GM21619 (cell line): Measurements from ENCODE around the gene IQSEC3.

ENCODE experiments used
- ATAC-seq: cut with Tn5 transposase; IDR thresholded peaks from one replicate; pipeline ENCODE4 v1.9.1; 2021; ENCODE audit not compliant: unreplicated experiment

The IQSEC3 gene

DNA sequence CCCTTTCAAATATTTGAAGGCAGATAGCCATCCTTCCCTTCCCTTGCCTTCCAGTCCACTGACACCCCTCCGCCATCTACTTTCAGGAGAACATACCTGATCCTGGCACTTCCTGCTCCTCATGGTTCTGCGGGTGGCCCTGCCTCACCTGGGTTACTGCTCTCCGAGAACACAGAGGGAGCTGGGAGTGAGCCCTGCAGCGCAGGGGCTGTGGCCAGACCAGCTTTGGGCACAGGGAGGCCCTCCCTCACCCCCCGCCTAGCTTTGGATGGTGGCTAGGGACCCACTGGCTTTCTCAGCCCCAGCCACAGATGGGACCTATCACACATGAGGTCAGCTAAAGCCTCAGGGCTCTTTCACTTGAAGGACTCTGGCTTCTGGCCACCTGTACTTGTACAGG is 12.4 kb downstream of the IQSEC3 start:
- no peak for ATAC-seq

DNA sequence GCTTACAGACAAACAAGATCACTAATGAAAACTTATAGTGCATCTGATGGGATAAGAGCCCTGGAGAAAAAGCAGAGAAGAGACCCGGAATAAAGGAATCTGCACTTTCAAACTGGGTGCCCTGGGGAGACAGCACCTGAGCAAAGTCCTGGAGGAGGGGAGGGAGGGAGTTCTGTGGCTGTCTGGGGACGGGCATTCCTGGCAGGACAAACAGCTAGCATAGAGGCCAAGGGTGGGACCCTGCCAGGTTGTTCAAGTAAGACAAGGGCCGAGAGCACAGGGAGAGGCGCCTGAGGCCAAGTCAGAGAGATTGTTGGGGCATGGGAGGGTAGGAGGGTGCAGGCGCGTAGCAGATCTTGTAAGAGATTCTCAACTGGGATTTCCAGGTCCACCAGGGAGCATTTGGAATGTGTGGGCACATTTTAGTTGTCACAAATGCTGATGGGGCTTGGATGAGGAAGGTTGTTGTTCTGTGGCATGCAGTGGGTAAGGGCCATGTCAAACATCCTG is 14.2 kb downstream of the IQSEC3 start:
- no peak for ATAC-seq

DNA sequence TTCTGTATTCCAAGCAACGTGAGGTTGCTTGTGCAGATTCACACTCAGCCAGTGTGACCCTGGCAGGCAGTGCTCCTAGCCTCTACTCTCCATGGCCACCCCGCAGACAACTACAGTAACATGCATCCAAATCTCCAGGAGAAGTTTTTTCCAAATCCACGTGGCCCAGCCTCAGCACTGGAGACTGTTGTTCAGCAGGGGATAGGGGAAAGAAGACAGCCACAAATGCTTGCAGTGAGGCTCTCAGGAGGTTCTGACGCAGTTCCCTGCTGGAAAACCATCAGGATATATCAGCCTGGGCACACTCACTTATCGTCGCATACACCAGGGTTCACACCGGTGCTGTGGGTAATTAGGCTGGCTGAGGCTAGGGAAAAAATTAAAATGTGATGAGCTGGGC is 16.2 kb downstream of the IQSEC3 start:
- no peak for ATAC-seq

DNA sequence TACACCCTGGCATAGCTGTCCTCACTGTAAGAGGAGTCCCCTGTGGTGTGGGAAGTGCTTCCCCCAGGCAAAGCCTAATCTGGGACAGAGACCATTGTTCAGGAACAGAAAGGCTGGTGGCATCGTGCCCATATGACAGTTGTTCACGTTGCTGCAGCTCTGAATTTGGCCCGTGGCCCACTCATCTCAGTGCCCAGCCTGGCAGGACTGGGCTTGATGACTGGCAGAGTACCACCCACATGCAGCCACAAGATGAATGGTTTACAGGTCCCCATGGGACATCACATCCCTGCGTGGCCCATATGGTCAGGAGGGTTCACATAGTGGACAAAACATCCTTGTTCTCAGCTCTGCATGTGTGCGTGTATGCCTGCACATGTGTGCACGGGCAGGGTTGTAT is 17.5 kb downstream of the IQSEC3 start:
- no peak for ATAC-seq

DNA sequence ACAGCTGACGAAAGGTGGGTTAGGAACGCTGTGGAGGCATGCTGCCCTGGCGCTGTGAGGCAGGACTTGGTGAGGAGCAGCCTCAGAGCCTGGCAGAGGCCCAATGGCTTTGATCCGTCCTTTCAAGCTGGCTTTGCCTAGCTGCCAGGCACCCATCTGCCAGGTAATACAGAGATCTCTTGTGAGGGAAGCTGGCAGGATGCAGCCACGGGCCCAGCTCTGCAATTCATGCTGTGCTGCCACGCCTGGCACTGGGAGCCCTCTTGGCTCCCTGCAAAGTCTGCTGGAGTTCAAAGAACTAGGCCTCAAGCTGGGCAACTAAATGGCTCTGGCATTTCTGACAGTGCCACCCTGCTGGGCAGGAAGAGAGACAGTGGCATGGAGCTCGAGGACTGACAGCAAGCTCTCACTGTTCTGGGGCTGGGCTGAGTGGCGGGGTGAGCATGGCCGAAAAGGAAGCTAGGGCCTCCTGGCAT is 18.7 kb downstream of the IQSEC3 start:
- no peak for ATAC-seq

DNA sequence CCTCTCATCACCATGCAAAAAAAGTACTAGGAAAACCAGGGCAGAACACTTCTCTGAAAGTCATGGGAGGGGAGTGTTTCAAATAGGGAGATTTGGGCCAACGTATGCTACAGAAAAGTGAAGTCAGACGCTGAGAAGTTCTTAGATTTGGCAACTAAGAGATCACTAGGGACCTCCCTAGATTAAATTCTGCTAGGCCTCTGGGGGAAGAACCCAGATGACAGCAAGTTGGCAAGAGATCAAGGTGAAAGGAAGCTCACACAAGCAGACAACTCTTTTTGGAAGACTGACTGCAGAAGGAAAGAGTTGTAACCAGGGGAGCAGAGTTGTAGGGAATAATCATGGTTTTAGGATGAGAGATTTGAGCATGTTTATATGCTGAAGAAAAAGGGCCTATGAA is 20.7 kb downstream of the IQSEC3 start:
- no peak for ATAC-seq

DNA sequence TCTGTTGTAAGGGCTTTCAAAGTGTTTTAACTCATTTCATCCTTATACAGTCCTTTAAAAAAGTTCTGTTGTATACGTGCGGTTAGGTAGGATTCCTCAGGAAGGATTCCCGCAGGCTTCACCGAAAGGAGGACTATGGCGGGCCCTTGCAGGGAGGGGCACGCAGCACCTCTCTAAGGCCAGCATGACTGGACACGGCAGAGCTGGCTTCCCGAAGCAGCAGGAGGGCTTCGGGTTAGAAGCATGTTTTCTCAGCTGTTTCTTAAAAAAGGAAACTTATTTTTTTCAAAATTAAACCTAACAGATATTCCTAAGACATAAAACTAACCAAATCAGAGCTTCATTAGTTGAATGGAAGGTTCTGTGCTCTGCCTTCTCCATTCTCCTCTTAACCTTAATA is 21.3 kb downstream of the IQSEC3 start:
- no peak for ATAC-seq

DNA sequence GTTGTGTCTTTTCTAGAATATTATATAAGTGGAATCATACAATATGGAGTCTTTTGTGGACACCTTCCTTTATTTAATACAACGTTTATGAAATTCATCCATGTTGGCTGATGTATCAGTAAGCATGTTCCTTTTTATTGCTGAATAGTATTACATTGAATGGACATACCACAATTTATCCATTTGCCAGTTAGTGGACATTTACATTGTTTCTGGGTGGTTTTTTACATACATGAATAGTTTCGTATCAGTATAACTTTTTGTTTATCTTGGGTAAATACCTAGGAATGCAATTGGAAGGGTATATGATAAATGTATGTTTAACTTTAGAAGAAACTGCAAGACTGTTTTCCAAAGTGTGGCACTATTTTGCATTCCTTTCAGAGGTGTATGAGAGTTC is 23.1 kb downstream of the IQSEC3 start:
- ATAC-seq: no peak

DNA sequence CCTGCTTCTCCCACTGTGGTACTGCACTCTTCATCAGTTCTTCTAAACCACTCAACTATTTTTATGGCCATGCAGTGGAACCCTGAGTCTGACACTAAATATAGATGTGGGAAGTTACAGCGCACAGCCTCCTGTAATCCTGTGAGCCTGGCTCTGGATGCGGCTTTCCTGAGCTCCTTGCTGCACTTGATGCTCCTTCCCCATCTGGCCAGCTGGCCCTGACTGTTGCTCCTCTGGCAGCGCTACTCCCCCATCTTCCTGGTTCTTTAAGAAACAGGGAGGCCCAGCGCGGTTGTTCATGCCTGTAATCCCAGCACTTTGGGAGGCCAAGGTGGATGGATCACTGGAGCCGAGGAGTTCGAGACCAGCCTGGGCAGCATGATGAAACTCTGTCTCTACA is 24.6 kb downstream of the IQSEC3 start:
- no peak for ATAC-seq

DNA sequence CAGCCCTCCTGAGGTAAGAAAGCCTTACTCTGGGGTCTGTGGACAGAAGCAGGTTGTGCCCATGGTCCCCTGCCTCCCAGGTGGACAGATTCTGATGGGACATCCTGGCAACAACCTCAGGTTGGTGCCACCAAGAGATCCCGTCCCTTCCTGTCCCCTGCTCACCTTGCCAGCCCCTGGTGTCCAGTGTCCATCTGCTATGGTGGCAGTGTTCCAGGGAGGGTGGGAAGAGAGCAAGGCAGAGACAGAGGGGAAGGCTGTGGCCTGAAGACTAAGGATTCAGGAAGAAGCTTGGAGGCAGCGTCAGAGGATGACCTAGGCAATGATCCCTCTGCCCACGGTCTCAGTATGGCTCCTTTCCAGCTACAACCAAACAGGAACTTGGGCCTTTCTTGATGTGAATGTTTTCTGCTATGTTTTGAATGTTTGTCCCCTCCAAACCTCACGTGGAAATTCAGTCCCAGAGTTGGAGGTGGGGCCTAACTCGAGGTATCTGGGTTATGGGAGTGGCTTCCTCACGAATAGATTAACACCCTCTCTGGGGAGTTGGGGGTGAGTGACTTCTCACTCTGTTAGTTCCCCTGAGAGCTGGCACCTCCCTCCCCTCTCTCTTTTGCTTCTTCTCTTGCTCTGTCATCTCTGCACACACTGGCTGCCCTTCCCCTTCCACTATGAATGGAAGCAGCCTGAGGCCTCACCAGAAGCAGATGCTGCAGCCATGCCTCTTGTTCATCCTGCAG is 26.9 kb downstream of the IQSEC3 start:
- ATAC-seq: no peak

DNA sequence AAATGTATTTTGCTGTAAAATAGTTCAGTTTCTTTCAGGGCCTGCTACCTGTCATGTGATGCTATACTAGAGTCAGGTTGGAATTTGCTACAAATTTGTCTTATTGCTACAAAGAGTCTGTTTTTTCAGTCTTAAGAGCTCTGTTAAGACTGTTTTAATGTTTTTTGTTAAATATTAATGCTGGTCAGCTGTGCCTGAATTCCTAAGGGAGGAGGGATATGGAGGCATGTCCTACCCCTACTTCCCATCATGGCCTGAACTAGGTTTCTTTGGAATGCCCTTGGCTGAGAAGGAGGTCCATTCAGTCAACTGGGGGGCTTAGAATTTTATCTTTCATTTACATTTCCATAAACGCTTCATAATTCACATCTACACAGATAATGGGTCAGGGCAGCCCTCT is 30.0 kb downstream of the IQSEC3 start:
- no peak for ATAC-seq

DNA sequence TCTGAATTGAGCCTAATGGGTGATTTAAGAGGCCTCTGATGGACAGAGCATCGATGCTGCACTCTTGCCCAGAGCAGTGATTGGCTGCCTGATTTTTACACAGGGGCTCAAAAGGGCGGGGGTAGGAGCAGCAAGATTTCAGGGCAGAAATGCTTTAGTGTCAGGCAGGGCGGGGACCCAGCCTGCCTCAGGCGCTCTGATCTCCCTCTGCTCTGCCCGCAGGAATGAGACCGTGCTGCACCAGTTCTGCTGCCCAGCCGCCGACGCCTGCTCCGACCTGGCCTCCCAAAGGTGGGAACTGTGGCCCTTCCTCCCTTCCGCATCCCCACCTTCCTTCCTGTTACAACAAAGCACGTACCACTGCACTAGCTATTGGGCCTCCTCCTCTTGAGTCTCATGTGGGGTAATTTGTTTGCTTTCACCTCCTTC is 32.4 kb downstream of the IQSEC3 start:
- no peak for ATAC-seq

DNA sequence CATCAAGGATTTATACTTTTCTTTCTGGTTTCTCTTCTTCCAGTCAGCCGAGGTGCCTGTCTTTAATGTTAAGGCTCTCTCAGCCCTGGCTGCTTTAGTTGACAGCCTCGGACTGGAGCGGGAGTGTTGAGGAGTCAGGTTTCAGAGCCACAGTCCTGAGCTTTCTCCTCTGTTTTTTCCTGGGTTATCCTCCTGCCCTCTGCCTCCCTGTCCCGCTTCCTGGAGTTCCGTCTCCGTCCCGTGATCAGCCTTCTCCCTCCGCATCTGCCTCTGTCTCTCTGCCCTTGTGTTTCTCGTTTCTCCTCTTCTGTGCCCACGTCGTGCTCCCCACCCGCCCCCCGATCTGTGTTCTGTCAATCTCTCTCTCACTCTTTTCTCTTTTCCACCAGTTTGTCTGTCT is 33.0 kb downstream of the IQSEC3 start:
- ATAC-seq: no peak

DNA sequence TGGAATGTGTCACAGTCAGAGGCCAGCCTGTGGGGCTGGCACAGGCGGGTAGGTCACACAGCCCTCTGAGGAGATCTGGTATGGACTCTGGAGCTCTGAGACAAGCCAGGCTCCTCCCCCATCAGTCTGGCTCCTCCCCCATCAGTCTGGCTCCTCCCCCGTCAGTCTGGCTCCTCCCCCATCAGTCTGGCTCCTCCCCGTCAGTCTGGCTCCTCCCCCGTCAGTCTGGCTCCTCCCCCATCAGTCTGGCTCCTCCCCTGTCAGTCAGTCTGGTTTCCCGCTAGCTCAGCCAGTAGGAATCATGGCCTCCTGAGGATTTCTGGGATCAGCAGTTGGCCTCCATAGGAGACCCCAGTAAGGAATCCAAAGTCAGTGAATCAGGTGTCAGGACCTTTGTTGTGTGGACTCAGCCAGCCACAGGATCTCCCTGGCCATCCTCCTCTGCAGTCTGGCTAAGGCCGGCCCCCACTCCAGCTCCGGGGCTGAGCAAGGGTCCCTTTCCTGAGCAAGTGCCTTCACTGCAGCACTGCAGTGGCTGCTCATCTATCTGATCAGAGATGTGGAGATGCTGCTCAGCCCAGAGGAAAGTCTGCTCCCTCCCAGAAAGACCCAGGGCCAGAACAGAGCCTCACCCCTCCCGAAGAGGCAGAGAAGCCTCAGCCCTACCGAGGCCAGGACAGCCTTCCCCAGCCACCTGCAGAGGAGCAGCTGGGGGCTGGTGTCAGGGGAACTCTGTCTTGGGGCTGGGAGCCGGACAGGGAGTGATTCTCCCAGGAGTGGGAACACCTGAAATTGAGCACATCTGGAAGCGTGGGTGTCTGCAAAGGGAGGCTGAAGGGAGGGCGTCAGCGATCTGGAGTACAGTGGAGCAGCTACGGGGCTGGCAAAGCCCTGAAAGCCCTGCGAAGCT is 35.7 kb downstream of the IQSEC3 start:
- ATAC-seq: no peak

DNA sequence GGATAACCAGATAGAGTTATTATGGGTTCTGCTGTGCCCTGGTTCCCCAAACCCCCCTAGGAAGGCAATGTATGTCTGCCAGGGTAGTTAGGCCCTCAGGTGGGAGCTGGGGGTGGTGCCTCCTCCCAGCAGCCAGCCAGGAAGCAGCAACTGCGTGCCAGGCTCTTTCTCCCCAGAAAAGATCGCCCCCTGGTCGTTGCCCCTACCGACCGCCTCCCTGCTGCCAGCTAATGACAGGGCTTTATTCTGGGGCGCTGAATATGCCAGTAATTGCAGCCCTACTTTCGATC is 36.3 kb downstream of the IQSEC3 start:
- no peak for ATAC-seq

DNA sequence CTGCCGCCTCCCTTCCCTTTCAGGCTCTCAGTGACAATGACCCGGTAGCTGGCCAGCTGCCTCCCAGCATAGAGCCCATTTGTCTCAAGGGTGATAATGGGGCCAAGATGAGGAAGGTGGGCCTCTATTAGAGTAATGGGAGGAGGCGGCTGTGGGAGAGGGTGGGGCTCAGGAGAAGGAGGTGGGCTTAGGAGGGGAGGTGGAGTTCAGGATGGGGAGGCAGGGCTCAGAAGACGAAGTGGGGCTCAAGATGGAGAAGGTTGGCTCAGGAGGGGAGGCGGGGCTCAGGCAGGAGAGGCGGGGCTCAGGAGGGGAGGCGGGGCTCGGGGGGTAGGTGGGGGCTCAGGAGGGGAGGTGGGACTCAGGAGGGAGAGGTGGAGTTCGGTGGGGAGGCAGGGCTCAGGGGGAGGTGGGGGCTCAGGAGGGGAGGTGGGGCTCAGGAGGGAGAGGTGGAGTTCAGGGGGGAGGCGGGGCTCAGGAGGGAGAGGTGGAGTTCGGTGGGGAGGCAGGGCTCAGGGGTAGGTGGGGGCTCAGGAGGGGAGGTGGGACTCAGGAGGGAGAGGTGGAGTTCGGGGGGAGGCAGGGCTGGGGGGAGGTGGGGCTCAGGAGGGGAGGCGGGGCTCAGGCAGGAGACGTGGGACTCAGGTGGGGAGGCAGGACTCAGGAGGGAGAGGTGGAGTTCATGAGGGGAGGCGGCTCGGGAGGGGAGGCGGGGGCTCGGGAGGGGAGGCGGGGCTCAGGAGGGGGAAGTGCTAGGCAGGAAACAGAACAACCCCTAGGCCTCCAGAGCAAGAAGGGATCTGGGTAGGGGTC is 36.8 kb downstream of the IQSEC3 start:
- ATAC-seq: no peak

DNA sequence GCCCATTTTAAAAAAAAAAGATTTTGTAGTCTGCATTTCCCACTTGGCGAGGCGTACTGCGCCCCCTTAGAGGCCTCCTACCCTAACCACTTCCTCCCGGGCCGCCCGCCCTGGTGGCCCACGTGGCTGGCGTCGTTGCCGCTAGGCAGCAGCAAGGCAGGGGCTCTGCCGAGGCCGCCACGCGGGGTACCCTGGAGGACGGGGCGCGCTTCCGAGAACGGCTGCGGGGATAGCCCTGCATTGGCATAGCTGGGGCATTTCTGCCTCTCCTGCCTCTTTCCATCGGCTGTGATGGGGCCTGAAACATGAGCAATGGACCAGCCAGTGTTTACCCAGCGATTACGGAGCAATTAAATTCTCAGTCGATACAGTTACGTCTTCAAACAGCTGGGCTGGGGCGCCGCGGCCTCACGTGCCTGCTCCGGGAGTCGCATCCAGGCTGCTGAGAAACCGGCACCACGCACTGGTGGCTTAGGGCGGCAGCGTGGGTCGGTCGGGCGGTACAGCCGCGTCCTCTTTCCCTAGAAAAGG is 38.0 kb downstream of the IQSEC3 start:
- ATAC-seq: no peak

DNA sequence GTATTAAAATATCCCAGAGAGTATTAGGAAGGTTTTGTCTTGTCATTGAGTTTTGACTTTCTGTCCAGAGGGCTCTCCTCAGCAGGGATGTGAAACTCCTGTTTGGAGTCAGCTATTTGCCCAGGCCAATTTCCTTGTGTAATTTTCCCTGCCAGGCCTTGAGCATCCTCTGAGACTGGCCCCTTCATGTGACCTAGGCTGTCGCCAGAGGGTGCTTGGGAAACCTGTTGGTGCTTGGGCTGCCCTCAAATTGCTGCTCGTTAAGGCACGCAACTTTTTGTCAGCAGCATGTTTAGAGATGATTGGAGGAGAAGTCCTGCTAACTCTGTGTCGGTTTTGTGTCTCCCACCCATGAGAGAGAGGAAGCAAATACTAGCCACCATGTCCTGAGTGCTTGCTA is 39.1 kb downstream of the IQSEC3 start:
- ATAC-seq: no peak

DNA sequence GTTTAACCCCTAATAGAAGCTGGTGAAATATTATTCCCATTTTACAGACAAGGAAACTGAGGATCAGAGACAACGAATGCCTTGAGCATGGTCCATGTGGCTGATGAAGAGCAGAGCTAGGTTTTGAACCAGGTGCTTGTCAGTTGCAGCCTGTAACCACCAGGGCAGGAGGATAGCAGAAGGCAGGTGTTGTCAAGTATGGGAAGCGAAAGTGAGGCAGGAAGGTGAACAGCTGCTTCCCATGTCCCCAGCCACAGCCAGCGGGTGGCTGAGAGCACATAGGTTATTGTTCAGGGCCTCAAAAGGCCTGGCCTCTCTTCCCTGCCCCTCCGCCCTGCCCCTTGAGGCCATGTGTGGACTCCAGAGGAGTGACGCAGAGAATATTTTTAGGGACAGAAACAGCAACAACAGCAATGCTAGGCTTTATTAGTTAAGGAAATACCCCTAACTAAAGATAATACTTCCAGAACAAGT is 39.6 kb downstream of the IQSEC3 start:
- peak; percentile 98 for ATAC-seq

DNA sequence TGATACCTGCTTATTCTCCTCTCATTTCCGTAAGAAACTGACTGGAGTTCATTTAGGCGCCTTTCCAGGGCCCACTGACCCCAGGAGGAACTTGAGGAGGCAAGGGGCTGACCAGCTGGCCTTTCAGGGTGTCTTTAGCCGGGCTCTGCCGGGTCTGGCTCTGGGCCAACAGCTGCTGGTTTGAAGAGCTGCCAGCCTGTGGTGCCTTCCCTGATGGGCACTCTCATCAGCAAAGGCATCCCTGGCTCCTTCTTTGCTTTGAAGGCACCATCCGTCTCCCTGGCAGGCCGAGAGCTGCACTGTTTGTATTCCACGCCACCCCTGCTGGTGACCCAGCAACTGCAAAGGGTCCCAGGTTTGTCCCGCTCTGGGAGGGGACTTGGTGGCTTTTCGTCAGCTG is 42.0 kb downstream of the IQSEC3 start:
- no peak for ATAC-seq

DNA sequence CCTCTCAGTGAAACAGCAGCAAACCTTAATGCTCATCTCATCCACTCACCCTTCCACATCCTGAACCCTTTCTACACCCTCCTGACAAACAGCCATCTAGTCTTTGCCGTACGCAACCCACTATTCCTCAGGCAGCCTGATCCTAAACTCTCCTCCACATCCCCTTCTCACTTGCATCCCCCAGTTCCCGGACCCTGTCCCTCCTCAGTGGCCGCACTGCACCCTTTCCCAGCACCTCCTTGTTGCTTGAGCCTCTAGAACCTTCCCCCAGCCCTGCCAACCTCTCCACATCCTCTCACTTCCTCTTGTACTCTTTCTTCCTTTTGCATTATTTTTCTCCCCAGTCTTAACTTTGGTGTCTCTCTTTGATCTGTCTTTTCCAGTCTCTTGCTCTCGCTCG is 42.9 kb downstream of the IQSEC3 start:
- no peak for ATAC-seq
